Activated naive CD4-positive, alpha-beta T cell treated with anti-CD3 and anti-CD28 coated beads, Interleukin-2, amount 50 U/mL, for 72 hours (primary cell): ENCODE measurements around the gene TACR2. TPM values are rescaled to one million over a fixed set of nuclear protein-coding genes. Genes with fewer than 3 reads are reported as not detected.
A peak's percentile ranks its signal among the peaks of the same experiment; 100 is the strongest.
"Not testable (repeated sequence)": the region's sequence is repeated elsewhere in the genome, so short reads cannot be mapped to it uniquely, and the experiment has no call there.

Experiments used
- ATAC-seq, 2 donors: fragments of 150-1000 bp; cut with Tn5 transposase; 2 replicates each; pipeline ENCODE4 v1.10.0; 2021; ENCODE audit warnings: mild to moderate bottlenecking in 2 of 2, moderate library complexity in 2 of 2
- DNase-seq, 2 donors: peaks; one replicate each; pipeline ENCODE4 v3.0.0; 2021 to 2022; ENCODE audit warnings: low spot score in 2 of 2
- H3K27ac Mint-ChIP-seq, 2 donors: one replicate each; pipeline ENCODE4 v1.8.0; 2022; ENCODE audit warnings: mild to moderate bottlenecking in 2 of 2, mixed read lengths in 2 of 2
- H3K36me3 Mint-ChIP-seq, 2 donors: one replicate each; pipeline ENCODE4 v1.8.0; 2022; ENCODE audit warnings: mixed read lengths in 2 of 2
- H3K9me3 Mint-ChIP-seq, 2 donors: one replicate each; pipeline ENCODE4 v1.8.0; 2022; ENCODE audit warnings: mixed read lengths in 2 of 2
- total RNA-seq, 2 donors: library from RNA; stranded (reverse); gene quantifications; one replicate each; pipeline ENCODE4 v1.2.3, GENCODE V29; 2022

The TACR2 gene
- total RNA-seq, 2 donors from 2014 or later, result 0.16 TPM; not detected in 1

GRCh38 chr10:69453795-69454194, 37.1 kb upstream of the TACR2 start:
- DNase-seq (no peak), ATAC-seq (no peak)
- Mint-ChIP-seq H3K36me3 (no peaks in the 10 kb centered on the region), H3K27ac (no peak overlapping the region), H3K9me3 (no peaks in the 10 kb centered on the region)

GRCh38 chr10:69452676-69453415, 36.1 kb upstream of the TACR2 start:
- H3K9me3 Mint-ChIP-seq, result no peaks in the 10 kb centered on the region
- ATAC-seq, result no peak
- H3K36me3 Mint-ChIP-seq, result no peaks in the 10 kb centered on the region
- no peak overlapping the region for H3K27ac Mint-ChIP-seq
- no peak for DNase-seq

- no peak for ATAC-seq
- DNase-seq, result peak in 1 of 2 donors; percentile 29
Observed at GRCh38 chr10:69451784-69452251, 35.1 kb upstream of the TACR2 start.

GRCh38 chr10:69451209-69451783, 34.6 kb upstream of the TACR2 start, which contains the start of gene TSPAN15:
TSPAN15 (plus strand) TSS chr10:69451465; CDS start chr10:69451595, 130 bp downstream.
- H3K27ac Mint-ChIP-seq, result no peak within 1 kb of the TSS
- H3K36me3 Mint-ChIP-seq, result no peaks in the 10 kb centered on the region
- no peaks in the 10 kb centered on the region for H3K9me3 Mint-ChIP-seq
- peak; percentile 80 to 84 for DNase-seq
- peak; percentile 96 to 97 for ATAC-seq

More at GRCh38 chr10:69451784-69452251, 35.1 kb upstream of the TACR2 start:
- H3K27ac Mint-ChIP-seq, result no peak overlapping the region
- no peaks in the 10 kb centered on the region for H3K36me3 Mint-ChIP-seq
- no peaks in the 10 kb centered on the region for H3K9me3 Mint-ChIP-seq

- H3K36me3 Mint-ChIP-seq, DNase-seq, H3K9me3 Mint-ChIP-seq, ATAC-seq, H3K27ac Mint-ChIP-seq: not testable (repeated sequence)
Observed at GRCh38 chr10:69450395-69450794, 33.7 kb upstream of the TACR2 start.

GRCh38 chr10:69449841-69450240, 33.1 kb upstream of the TACR2 start:
- peak; percentile 36 to 55 for ATAC-seq
- no peaks in the 10 kb centered on the region for H3K36me3 Mint-ChIP-seq
- H3K9me3 Mint-ChIP-seq, result no peaks in the 10 kb centered on the region
- H3K27ac Mint-ChIP-seq, result peak overlapping the region in 1 of 2 donors; percentile 9
- peak in 1 of 2 donors; percentile 51 for DNase-seq

GRCh38 chr10:69446650-69447151, 30.0 kb upstream of the TACR2 start:
- no peaks in the 10 kb centered on the region for H3K9me3 Mint-ChIP-seq
- ATAC-seq, result no peak
- H3K36me3 Mint-ChIP-seq, result no peaks in the 10 kb centered on the region
- DNase-seq, result no peak
- no peak overlapping the region for H3K27ac Mint-ChIP-seq

- Mint-ChIP-seq H3K27ac (no peak overlapping the region), H3K36me3 (no peaks in the 10 kb centered on the region), H3K9me3 (no peaks in the 10 kb centered on the region)
- ATAC-seq (no peak), DNase-seq (no peak)
Observed at GRCh38 chr10:69446229-69446628, 29.5 kb upstream of the TACR2 start.

GRCh38 chr10:69445041-69445440, 28.3 kb upstream of the TACR2 start:
- no peak for DNase-seq
- no peaks in the 10 kb centered on the region for H3K36me3 Mint-ChIP-seq

GRCh38 chr10:69443354-69443753, 26.6 kb upstream of the TACR2 start:
- no peaks in the 10 kb centered on the region for H3K9me3 Mint-ChIP-seq

More at GRCh38 chr10:69445041-69445440, 28.3 kb upstream of the TACR2 start:
- Mint-ChIP-seq H3K9me3 (no peaks in the 10 kb centered on the region), H3K27ac (no peak overlapping the region)
- no peak for ATAC-seq

GRCh38 chr10:69439813-69440506, 23.2 kb upstream of the TACR2 start:
- no peak for ATAC-seq
- Mint-ChIP-seq H3K36me3 (no peaks in the 10 kb centered on the region), H3K9me3 (no peaks in the 10 kb centered on the region), H3K27ac (no peak overlapping the region)
- no peak for DNase-seq

More at GRCh38 chr10:69443354-69443753, 26.6 kb upstream of the TACR2 start:
- Mint-ChIP-seq H3K27ac (no peak overlapping the region), H3K36me3 (no peaks in the 10 kb centered on the region)
- no peak for DNase-seq
- ATAC-seq, result no peak

GRCh38 chr10:69439350-69439739, 22.6 kb upstream of the TACR2 start:
- ATAC-seq, result no peak
- Mint-ChIP-seq H3K36me3 (no peaks in the 10 kb centered on the region), H3K9me3 (no peaks in the 10 kb centered on the region), H3K27ac (no peak overlapping the region)
- no peak for DNase-seq

- no peak for DNase-seq
- Mint-ChIP-seq H3K9me3 (no peaks in the 10 kb centered on the region), H3K27ac (no peak overlapping the region), H3K36me3 (no peaks in the 10 kb centered on the region)
- ATAC-seq, result no peak
Observed at GRCh38 chr10:69438536-69439349, 22.0 kb upstream of the TACR2 start.

GRCh38 chr10:69437321-69438259, 20.9 kb upstream of the TACR2 start:
- DNase-seq (no peak), ATAC-seq (no peak)
- no peak overlapping the region for H3K27ac Mint-ChIP-seq
- H3K9me3 Mint-ChIP-seq, result no peaks in the 10 kb centered on the region
- no peaks in the 10 kb centered on the region for H3K36me3 Mint-ChIP-seq

GRCh38 chr10:69435966-69436520, 19.3 kb upstream of the TACR2 start:
- ATAC-seq, result no peak
- Mint-ChIP-seq H3K9me3 (no peaks in the 10 kb centered on the region), H3K27ac (no peak overlapping the region), H3K36me3 (no peaks in the 10 kb centered on the region)
- DNase-seq, result no peak
